Hepatocyte (in vitro differentiated cells): ENCODE measurements around the gene NTHL1.

Experiments used
- CTCF ChIP-seq: fragments of 200-600 bp; sonication (generic); IDR thresholded peaks from 2 replicates; pipeline ENCODE4 v1.5.1; 2016; ENCODE audit warnings: antibody characterized with exemption, mild to moderate bottlenecking; ENCODE audit not compliant: poor library complexity
- EZH2 ChIP-seq: fragments of 200-600 bp; sonication (generic); IDR thresholded peaks from 2 replicates; pipeline ENCODE4 v1.6.1; 2016; ENCODE audit warnings: antibody characterized with exemption, mild to moderate bottlenecking, borderline replicate concordance

- TF ChIP-seq CTCF (no peak), EZH2 (no peak)
Measured at GRCh38 chr16:2043667-2044451, 3.8 kb downstream of the NTHL1 start.
